Psoas muscle (tissue), 8 donors: ENCODE data around the gene RRP12. TPM values are rescaled to one million over a fixed set of nuclear protein-coding genes. Genes with fewer than 3 reads are reported as not detected.
"Not testable (repeated sequence)": the region's sequence is repeated elsewhere in the genome, so short reads cannot be mapped to it uniquely, and the experiment has no call there.

Source experiments
- ATAC-seq, 4 donors: fragments of 200-7000 bp; cut with Tn5 transposase; one replicate each; pipeline ENCODE4 v1.9.1; 2020; ENCODE audit warnings: moderate library complexity in 3 of 4, mild to moderate bottlenecking in 2 of 4
- DNase-seq, 2 donors: peaks; one replicate each; pipeline ENCODE4 v3.0.0-alpha.2; 2020
- H3K27ac ChIP-seq: fragments of 200-600 bp; one replicate; pipeline ENCODE4 v1.8.0; 2022
- H3K27me3 ChIP-seq, 3 donors: fragments of 200-600 bp in 1 of 3; one replicate each; pipeline versions ENCODE4 v1.6.1 to v1.8.0; 2013 to 2022; ENCODE audit warnings: low read length in 2 of 3, mild to moderate bottlenecking in 2 of 3, moderate library complexity in 1 of 3; ENCODE audit not compliant: insufficient read depth in 3 of 3
- H3K36me3 ChIP-seq, 2 donors: fragments of 200-600 bp in 1 of 2; one replicate each; pipeline versions ENCODE4 v1.6.1 to v1.8.0; 2013 to 2022; ENCODE audit warnings: low read depth in 1 of 2, mild to moderate bottlenecking in 1 of 2, moderate library complexity in 1 of 2; ENCODE audit not compliant: insufficient read depth in 1 of 2
- H3K4me1 ChIP-seq: fragments of 200-600 bp; one replicate; pipeline ENCODE4 v1.8.0; 2022
- H3K4me3 ChIP-seq: fragments of 200-600 bp; one replicate; pipeline ENCODE4 v1.8.0; 2022; ENCODE audit warnings: mild to moderate bottlenecking
- H3K9me3 ChIP-seq: fragments of 200-600 bp; one replicate; pipeline ENCODE4 v1.8.0; 2022
- CTCF ChIP-seq: fragments of 200-600 bp; IDR thresholded peaks from one replicate; pipeline ENCODE4 v1.8.0; 2022; ENCODE audit warnings: antibody characterized with exemption
- WGBS, 3 donors: extraction: QIAGEN DNeasy Blood & Tissue Kit; methylation state at CpG; one replicate each; pipeline versions ENCODE4 v1.1.6 to v1.1.7; 2013; 5-methylcytosine and 5-hydroxymethylcytosine counted together
- intact Hi-C, 2 donors: fragments of 100-400 bp; cut with DNase I; formaldehyde crosslinking; loops; one replicate each; pipeline versions ENCODE4 v1.11.0 to v1.14.2; 2022
- polyA plus RNA-seq, 3 donors: library from polyadenylated mRNA; stranded (reverse); fragments of 200-250 nt; gene quantifications; one replicate each; pipeline ENCODE4 v1.2.3, GENCODE V29; 2013
- total RNA-seq, 4 donors: library from RNA; stranded (reverse); fragmentation: NEBNext Ultra II Directional in 2 of 4; extraction: Animal tissue kit (Norgen Biotek cat#: 25700) in 2 of 4; gene quantifications; one replicate each; pipeline versions ENCODE4 v1.2.1 to v1.2.4, GENCODE V29; 2021 to 2023
- donor health status: healthy with polysubstance abuse.
- donor health status: DM: no; HTN: no; CAD: no; lungs with moderate emphysema.
- donor health status: Bipolar disorder and iron deficiency.
- donor health status: healthy.
- donor health status: DM: yes; HTN: yes; CAD: no.
- donor health status: DM: no; HTN: no; CAD: no.
- donor health status: DM: no; HTN: no; CAD: no.
- donor health status: DM: yes; HTN: yes; CAD: no.

RRP12 gene
- total and polyA plus RNA-seq, 7 donors: 46.5 to 114 (median 76.4) TPM

GRCh38 chr10:97349752-97350513 lies 51.2 kb downstream of the RRP12 start:
- intact Hi-C loops: no loop called here
- H3K9me3 ChIP-seq: no peaks in the 10 kb centered on the region
- H3K27ac ChIP-seq: no peak overlapping the region
- ATAC-seq (no peak), DNase-seq (no peak)
- H3K4me1 ChIP-seq: no peaks in the 10 kb centered on the region
- no peak for TF ChIP-seq CTCF
- no peak overlapping the region for H3K4me3 ChIP-seq
- peaks cover 0 to 32% of the 10 kb centered on the region in 2 donors for H3K36me3 ChIP-seq
- H3K27me3 ChIP-seq: no peaks in the 10 kb centered on the region
- 81 to 94% (median 90%) methylated on average over 12 of the region's 12 CpGs for WGBS, 3 donors

- intact Hi-C loops: no loop called here
- 96 to 100% (median 98%) methylated on average over 4 of the region's 4 CpGs for WGBS, 3 donors
These were observed 53.8 kb downstream of the RRP12 start for GRCh38 chr10:97347317-97347716.

GRCh38 chr10:97343664-97344063 lies 57.5 kb downstream of the RRP12 start:
- H3K9me3 ChIP-seq, H3K4me3 ChIP-seq, H3K4me1 ChIP-seq, intact Hi-C loops, DNase-seq, ATAC-seq, H3K36me3 ChIP-seq, H3K27ac ChIP-seq, H3K27me3 ChIP-seq: not testable (repeated sequence)
- WGBS, 3 donors: 83 to 88% (median 85%) methylated on average over 6 of the region's 6 CpGs

More at GRCh38 chr10:97347317-97347716, 53.8 kb downstream of the RRP12 start:
- Histone ChIP-seq H3K4me3 (no peak overlapping the region), H3K4me1 (no peaks in the 10 kb centered on the region), H3K27me3 (no peaks in the 10 kb centered on the region), H3K27ac (no peak overlapping the region), H3K9me3 (no peaks in the 10 kb centered on the region), H3K36me3 (peaks cover 0 to 20% of the 10 kb centered on the region in 2 donors)
- DNase-seq (no peak), ATAC-seq (no peak)
- TF ChIP-seq CTCF: no peak

GRCh38 chr10:97341416-97341815 lies 59.7 kb downstream of the RRP12 start:
- WGBS, 3 donors: 68 to 72% (median 68%) methylated on average over 2 of the region's 2 CpGs
- ATAC-seq (no peak), DNase-seq (no peak)
- Histone ChIP-seq H3K4me1 (no peaks in the 10 kb centered on the region), H3K27me3 (no peaks in the 10 kb centered on the region), H3K4me3 (no peak overlapping the region), H3K27ac (no peak overlapping the region), H3K9me3 (no peaks in the 10 kb centered on the region), H3K36me3 (no peaks in the 10 kb centered on the region)
- TF ChIP-seq CTCF: no peak
- intact Hi-C loops: no loop called here

- no peak overlapping the region for H3K4me3 ChIP-seq
- H3K4me1 ChIP-seq: no peaks in the 10 kb centered on the region
- DNase-seq: no peak
- H3K9me3 ChIP-seq: no peaks in the 10 kb centered on the region
- H3K36me3 ChIP-seq: no peaks in the 10 kb centered on the region
- H3K27ac ChIP-seq: no peak overlapping the region
- no peak for TF ChIP-seq CTCF
- WGBS, 3 donors: 30 to 34% (median 31%) methylated on average over 5 of the region's 5 CpGs
- no peaks in the 10 kb centered on the region for H3K27me3 ChIP-seq
- ATAC-seq: no peak
- intact Hi-C loops: no loop called here
These were observed 63.1 kb downstream of the RRP12 start for GRCh38 chr10:97338041-97338440.
